HUDEP-2 (cell line): ENCODE data around the gene ITPR1.

Experiments
- DNase-seq, 76 experiments: peaks; one replicate each; lab custom pipeline; 2025; ENCODE audit not compliant: unreplicated experiment in 76 of 76; lab: John Stamatoyannopoulos, UW

ITPR1 gene

GRCh38 chr3:4709341-4709740 is 216.2 kb downstream of the ITPR1 start:
- DNase-seq = no peak

- DNase-seq = no peak
Measured at GRCh38 chr3:4710191-4710590, 217.0 kb downstream of the ITPR1 start.

- DNase-seq = no peak
Measured at GRCh38 chr3:4711680-4711992, 218.5 kb downstream of the ITPR1 start.

- DNase-seq = no peak
Measured at GRCh38 chr3:4712109-4712508, 219.0 kb downstream of the ITPR1 start.

GRCh38 chr3:4714045-4714444 is 220.9 kb downstream of the ITPR1 start:
- no peak for DNase-seq

GRCh38 chr3:4716266-4716665 is 223.1 kb downstream of the ITPR1 start:
- no peak for DNase-seq

- DNase-seq = no peak
Measured at GRCh38 chr3:4716706-4717362, 223.7 kb downstream of the ITPR1 start.

GRCh38 chr3:4717363-4717740 is 224.2 kb downstream of the ITPR1 start:
- DNase-seq = no peak

- DNase-seq = no peak
Measured at GRCh38 chr3:4718179-4718736, 225.1 kb downstream of the ITPR1 start.

- no peak for DNase-seq
Measured at GRCh38 chr3:4719046-4719501, 225.9 kb downstream of the ITPR1 start.

GRCh38 chr3:4720316-4721075 is 227.3 kb downstream of the ITPR1 start:
- peak in 50 of 76 experiments; percentile 0 to 59 (median 18) for DNase-seq

- DNase-seq = no peak
Measured at GRCh38 chr3:4721511-4721911, 228.4 kb downstream of the ITPR1 start.

GRCh38 chr3:4722103-4722502 is 229.0 kb downstream of the ITPR1 start:
- DNase-seq = peak in 28 of 76 experiments; percentile 1 to 49 (median 17)

- DNase-seq = no peak
Measured at GRCh38 chr3:4724051-4724629, 231.0 kb downstream of the ITPR1 start.

- no peak for DNase-seq
Measured at GRCh38 chr3:4726549-4726948, 233.4 kb downstream of the ITPR1 start.

GRCh38 chr3:4729061-4729973 is 236.2 kb downstream of the ITPR1 start:
- no peak for DNase-seq

- no peak for DNase-seq
Measured at GRCh38 chr3:4730719-4731118, 237.6 kb downstream of the ITPR1 start.

- DNase-seq = no peak
Measured at GRCh38 chr3:4731543-4732111, 238.5 kb downstream of the ITPR1 start.

- no peak for DNase-seq
Measured at GRCh38 chr3:4732925-4733324, 239.8 kb downstream of the ITPR1 start.

GRCh38 chr3:4734454-4734853 is 241.3 kb downstream of the ITPR1 start:
- no peak for DNase-seq
